CD4-positive, alpha-beta T cell treated with Interleukin-17A for 4 hours (primary cell): Measurements from ENCODE around the gene ATG2B.
"Not testable (repeated sequence)": the region's sequence is repeated elsewhere in the genome, so short reads cannot be mapped to it uniquely, and the experiment has no call there.

Experiments
- DNase-seq: peaks from one replicate; pipeline ENCODE4 v3.0.0-alpha.2; 2020; ENCODE audit warnings: mixed read lengths

Gene ATG2B

GRCh38 chr14:96376093-96376492 lies 13.0 kb upstream of the ATG2B start:
- DNase-seq = no peak

DNA sequence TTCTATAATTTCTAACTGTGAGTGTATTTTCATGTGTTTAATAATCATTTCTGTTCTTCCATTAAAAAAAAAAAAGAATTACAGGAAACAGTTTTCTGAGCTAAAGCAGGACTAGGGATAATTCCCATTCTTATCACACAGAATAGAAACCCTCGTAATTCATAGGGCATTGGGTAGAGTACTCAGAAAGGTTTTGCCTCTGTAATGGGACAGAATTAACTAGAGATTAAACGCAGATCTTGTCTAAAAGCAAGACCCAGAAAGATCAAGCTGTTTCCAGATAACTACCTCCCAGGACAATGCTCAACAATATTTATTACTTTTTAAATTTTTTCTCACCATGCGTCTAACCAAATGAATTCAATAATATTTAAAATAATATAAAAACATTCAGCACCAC lies 10.4 kb upstream of the ATG2B start:
- DNase-seq = no peak

DNA sequence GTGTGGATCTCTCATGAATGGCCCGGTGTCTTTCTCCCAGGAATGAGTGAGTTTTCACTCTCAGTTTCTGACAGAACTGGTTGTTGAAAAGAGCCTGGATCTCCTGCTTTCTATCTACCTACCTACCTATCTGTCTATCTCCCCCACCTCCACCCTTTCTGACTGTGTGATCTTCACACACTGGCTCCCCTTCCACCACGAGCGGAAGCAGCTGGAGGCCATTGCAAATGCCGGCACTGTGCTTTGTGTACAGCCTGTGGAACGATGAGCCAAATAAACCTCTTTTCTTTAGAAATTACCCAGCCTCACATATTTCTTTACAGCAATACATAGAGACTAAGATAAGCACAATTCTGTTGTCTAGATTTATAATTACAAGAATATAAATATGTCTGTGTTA lies 7.4 kb upstream of the ATG2B start:
- DNase-seq = no peak

DNA sequence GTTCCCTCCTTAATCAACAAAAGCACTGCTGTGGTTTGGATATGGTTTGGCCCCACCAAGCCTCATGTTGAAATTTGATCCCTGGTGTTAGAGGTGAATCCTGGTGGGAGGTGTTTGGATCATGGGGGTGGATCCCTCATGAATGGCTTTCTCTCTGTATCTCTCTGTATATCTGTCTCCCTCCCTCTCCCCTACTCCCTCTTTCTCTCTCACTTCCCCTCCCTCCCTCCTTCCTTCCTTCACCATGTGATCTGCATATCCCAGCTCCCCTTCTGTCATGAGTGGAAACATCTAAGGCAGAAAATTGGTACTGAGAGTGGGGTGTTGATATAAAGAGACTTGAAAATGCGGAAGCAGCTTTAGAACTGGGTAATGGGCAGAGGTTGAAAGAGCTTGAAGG lies 5.4 kb upstream of the ATG2B start:
- no peak for DNase-seq

DNA sequence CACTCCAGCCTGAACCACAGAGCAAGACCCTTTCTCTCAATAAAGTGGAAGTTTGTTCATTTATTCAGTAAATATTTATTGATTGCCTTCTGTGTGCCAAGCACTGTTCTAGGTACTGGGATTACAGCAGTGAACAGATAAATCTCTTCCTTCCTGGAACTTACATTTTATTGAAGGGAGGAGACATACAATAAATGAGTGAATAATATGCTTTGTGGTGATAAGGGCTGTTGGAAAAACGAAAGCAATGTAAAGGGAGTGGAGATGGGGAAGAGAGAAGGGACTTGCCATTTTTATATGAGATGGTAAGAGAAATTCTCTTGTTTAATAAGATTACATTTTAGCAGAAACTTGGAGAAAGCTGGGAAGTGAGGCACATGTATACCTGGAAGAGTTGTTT lies 1.8 kb upstream of the ATG2B start:
- DNase-seq = no peak

DNA sequence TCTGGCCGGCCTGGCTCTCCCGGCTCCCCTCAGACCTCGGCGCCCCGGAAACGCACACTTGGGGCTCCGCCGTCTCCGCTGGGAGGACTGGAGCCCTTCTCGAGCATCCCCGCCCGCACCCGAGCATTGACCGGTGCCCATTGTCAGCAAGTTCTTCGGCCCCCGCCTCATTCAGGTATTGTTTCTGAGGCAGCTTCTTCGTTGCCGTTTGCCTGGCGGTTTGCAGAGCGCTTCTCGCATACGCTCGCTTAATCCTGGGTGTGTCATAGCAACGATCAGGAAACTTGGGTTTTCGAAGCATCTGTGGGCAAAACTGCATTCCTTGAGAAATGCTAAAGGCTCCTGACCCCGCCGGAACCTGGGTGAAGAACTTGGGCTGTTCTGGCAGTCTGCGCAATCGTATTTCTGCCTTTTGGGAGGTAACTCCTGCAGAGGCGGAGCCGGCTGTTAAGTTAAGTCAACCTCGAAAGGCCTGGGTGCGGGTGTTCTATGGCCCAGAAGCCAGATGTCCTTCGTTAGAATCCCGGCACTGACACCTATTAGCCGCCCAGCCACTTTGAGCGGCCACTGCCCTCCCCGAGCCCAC lies 703 bp upstream of the ATG2B start:
- peak; percentile 52 for DNase-seq

DNA sequence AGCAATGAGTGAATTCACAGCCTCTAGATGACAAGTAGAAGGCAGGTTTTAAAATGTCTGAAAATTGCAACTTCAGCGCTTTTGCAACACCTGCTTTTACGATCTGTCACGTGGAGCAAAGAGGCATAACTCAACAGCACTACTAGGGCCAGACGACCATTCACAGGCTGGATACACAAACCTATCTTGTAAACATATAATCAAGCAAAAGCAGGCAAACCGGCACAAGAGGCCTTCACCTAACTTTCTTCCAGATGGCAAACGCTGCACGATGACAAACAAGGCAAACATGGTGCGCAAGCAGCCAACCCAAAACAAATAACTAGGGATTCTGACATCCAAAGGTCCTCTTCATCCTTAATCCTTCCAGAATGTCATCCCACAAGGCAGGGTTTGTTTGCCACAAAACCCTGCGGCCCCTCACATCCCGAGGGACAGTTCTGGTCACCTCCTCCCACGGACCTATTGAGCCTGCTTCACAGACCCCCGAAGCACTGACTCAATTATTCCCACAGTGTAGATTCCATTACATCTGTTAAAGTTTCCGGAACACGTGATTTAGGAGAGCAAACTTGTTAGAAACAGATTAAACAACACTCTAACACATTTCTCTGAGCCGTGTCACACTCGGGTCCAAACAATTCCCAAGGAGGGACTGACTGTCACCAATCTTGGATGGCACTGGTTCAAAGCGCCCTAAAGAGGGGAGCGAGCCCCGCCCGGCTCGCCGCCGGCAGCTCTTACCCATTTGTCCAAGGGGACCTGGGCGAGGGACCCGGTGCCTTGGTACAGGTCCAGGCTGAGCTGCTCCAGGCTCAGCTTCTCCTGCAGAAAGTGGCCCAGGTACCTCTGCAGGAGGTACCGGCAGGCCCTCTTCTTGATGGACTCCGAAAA lies 823 bp downstream of the ATG2B start:
- DNase-seq = peak; percentile 45

GRCh38 chr14:96359959-96360358 lies 3.2 kb downstream of the ATG2B start:
- no peak for DNase-seq

GRCh38 chr14:96357216-96357615 lies 5.9 kb downstream of the ATG2B start:
- no peak for DNase-seq

- DNase-seq = no peak
Measured at GRCh38 chr14:96354246-96354645, 8.9 kb downstream of the ATG2B start.

- DNase-seq = no peak
Measured at GRCh38 chr14:96352708-96353107, 10.4 kb downstream of the ATG2B start.

GRCh38 chr14:96351986-96352385 lies 11.2 kb downstream of the ATG2B start:
- no peak for DNase-seq

DNA sequence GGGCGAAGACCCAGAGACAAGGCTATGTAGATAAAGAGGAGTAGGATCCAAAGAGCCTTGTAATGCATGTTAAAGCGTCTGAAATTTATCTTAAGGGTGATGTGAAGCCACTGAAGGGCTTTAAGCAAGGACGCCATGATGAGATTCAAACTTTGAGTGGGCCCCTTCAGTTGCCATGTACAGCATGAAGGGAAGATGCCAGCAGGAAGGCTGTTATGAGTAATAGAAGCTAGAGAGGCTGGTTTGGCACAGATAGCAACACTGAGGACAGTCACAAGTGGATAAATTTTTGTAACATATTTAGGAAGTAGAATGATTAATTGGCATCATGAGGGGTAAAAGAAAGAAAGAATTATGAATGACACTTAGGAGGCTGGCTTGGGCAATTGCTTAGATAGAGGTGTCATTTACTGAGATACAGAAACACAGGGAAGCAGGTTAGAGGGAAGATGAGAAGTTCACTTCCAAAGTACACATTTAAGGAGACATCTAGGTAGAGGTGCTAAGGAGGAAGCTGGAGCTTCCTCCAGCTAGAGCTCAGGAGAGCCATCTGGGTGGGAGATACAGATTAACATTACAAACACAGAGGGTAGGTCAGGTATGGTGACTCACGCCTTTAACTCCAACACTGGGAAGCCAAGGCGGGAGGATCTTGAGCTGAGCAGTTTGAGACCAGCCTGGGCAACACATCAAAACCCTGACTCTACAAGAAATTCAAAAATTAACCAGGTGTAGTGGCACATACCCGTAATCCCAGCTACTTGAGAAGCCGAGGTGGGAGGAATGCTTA lies 13.7 kb downstream of the ATG2B start:
- DNase-seq = no peak

- not testable (repeated sequence) for DNase-seq
Measured at GRCh38 chr14:96347957-96348356, 15.2 kb downstream of the ATG2B start.

GRCh38 chr14:96345669-96346068 lies 17.5 kb downstream of the ATG2B start:
- no peak for DNase-seq

DNA sequence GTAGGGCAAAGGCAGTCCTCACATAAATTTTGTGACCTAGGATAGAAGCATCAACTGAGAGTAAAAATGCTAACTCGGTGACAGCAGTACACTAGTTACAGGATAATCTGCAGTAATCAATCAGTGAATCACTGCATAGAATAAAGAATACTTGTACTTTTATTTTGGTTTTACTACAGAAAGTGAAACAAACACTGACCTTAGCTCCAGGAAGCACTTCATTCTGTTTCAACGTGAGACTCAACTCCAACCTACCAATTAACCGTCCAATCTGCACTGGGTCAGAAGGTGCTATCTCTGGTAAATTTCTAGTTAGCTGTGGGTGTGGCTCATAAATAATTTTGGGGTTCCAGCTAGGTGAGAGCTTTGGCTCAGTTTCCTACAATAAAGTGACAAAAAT lies 21.8 kb downstream of the ATG2B start:
- DNase-seq = no peak

- DNase-seq = no peak
Measured at GRCh38 chr14:96338551-96338950, 24.6 kb downstream of the ATG2B start.

- no peak for DNase-seq
Measured at GRCh38 chr14:96324219-96324618, 38.9 kb downstream of the ATG2B start.

DNA sequence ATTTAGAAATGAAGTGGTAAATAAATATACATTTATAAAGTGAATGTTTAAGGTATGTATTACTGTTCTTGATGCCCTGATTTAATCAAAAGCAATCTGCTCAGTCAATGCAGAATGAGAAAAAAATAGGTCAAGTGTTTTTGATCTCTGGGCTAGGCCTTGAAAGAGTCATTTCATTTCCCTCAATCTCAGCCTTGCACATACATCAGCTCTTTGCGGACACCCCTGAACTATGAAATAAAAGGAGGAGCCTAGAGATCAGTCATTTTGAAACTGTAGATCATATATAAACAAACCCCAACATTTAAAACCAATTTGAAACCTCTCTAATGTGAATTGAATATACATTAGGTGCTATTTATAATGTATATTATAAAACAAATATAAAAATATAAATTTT lies 42.5 kb downstream of the ATG2B start:
- no peak for DNase-seq

GRCh38 chr14:96318836-96319235 lies 44.3 kb downstream of the ATG2B start:
- DNase-seq = no peak

GRCh38 chr14:96316087-96316486 lies 47.1 kb downstream of the ATG2B start:
- no peak for DNase-seq

- DNase-seq = no peak
Measured at GRCh38 chr14:96310906-96311305, 52.2 kb downstream of the ATG2B start.

- no peak for DNase-seq
Measured at GRCh38 chr14:96309896-96310330, 53.2 kb downstream of the ATG2B start.
